ENCODE results near the gene ZNF501. TPM values are rescaled to one million over a fixed set of nuclear protein-coding genes. Genes with fewer than 3 reads are reported as not detected.

Gene ZNF501
- total RNA-seq, 1 experiment from 2014 or later = 4.9 TPM

DNA sequence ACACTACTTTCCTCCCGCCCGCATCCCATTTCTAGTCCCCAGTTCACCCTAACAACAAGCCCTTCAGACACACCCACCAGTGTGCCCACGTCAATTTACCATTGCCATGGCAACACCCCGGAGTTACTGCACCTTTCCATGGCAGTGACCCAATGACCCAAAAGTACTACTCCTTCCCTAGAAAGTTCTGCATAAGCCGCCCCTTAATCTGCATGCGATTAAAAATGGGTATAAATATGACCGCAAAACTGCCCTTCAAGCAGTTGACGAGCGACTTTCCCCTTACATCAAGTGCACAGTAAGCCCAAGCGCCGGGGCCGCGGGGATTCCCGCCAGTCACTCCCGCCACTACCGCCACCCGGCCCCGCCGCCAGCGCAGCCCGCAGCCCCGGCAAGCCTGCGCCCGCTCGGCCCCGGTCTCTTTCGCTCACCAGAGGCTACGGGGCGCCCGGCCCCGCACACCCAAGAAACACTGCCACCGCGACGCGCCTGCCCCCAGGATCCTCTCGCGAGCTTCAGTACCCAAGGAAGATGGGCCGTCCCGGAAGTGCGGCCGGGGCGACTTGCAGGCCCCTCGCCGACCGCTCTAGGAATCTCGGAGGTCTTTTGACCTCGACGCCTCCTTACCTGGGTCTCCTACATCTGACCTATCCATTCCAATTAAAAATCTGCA is 44.2 kb upstream of the ZNF501 start:
- Histone ChIP-seq H3K79me1 (ENCODE audit: insufficient read depth, low read depth, low read length, poor library complexity, severe bottlenecking) (no peaks in the 10 kb centered on the region), H4K8ac (replicated peaks; ENCODE audit: insufficient read length, low read depth, low read length) (no peak overlapping the region), H2AFZ (ENCODE audit: low read length) (no peak overlapping the region), H3K23ac (ENCODE audit: insufficient read length, low read depth, low read length) (no peak overlapping the region), H3K14ac (ENCODE audit: insufficient read depth, low read length) (0 out of 2 replicates have a peak overlapping the region, but pooled peaks have one; percentile 56), H3K9ac (ENCODE audit: extremely low read depth, insufficient read length, low read length) (no peak overlapping the region), H3K56ac (ENCODE audit: insufficient read length, low read depth, low read length) (no peak overlapping the region), H3K9me3 (ENCODE audit: control insufficient read depth, low read depth, low read length) (peaks cover 22% of the 10 kb centered on the region), H3K4me1 (ENCODE audit: insufficient read depth, low read length) (no peaks in the 10 kb centered on the region), H3K4me2 (ENCODE audit: insufficient read depth, insufficient read length, low read length) (peak overlapping the region; percentile 35), H2AK5ac (ENCODE audit: insufficient read length, low read length) (no peak overlapping the region), H2BK5ac (ENCODE audit: insufficient read length, low read length) (no peak overlapping the region), H2BK120ac (ENCODE audit: low read depth, low read length, poor library complexity, severe bottlenecking) (no peak overlapping the region), H3K79me2 (ENCODE audit: insufficient read depth, low read length) (no peaks in the 10 kb centered on the region), H3T11ph (ENCODE audit: low read length) (no peak overlapping the region), H3K18ac (ENCODE audit: insufficient read length, low read depth, low read length) (no peak overlapping the region), H3K27ac (ENCODE audit: insufficient read length, low read depth, low read length) (no peak overlapping the region), H2BK12ac (ENCODE audit: insufficient read length, low read depth, low read length) (no peak overlapping the region), H3K4ac (ENCODE audit: low read depth, low read length) (no peak overlapping the region), H2BK15ac (ENCODE audit: low read depth, low read length) (no peak overlapping the region), H4K20me1 (ENCODE audit: control insufficient read depth, insufficient read depth, insufficient read length) (no peaks in the 10 kb centered on the region), H2BK20ac (ENCODE audit: low read depth, low read length, poor library complexity, severe bottlenecking) (no peak overlapping the region), H4K91ac (ENCODE audit: insufficient read length, low read depth, low read length) (no peak overlapping the region), H4K5ac (ENCODE audit: insufficient read length, low read depth, low read length) (no peak overlapping the region), H3K23me2 (ENCODE audit: insufficient read length, low read depth, low read length, poor library complexity, severe bottlenecking) (no peaks in the 10 kb centered on the region), H3K27me3 (ENCODE audit: insufficient read depth, low read length) (no peaks in the 10 kb centered on the region)
- peak overlapping the region; percentile 83 to 89 for H3K4me3 Mint-ChIP-seq
- peaks cover 53 to 72% of the 10 kb centered on the region in 2 experiments for H3K9me3 Mint-ChIP-seq
- peak overlapping the region in 1 of 3 experiments; percentile 46; a peak in 1 of 7 replicates for H3K27ac Mint-ChIP-seq
- TF ChIP-seq, protein P1, sequence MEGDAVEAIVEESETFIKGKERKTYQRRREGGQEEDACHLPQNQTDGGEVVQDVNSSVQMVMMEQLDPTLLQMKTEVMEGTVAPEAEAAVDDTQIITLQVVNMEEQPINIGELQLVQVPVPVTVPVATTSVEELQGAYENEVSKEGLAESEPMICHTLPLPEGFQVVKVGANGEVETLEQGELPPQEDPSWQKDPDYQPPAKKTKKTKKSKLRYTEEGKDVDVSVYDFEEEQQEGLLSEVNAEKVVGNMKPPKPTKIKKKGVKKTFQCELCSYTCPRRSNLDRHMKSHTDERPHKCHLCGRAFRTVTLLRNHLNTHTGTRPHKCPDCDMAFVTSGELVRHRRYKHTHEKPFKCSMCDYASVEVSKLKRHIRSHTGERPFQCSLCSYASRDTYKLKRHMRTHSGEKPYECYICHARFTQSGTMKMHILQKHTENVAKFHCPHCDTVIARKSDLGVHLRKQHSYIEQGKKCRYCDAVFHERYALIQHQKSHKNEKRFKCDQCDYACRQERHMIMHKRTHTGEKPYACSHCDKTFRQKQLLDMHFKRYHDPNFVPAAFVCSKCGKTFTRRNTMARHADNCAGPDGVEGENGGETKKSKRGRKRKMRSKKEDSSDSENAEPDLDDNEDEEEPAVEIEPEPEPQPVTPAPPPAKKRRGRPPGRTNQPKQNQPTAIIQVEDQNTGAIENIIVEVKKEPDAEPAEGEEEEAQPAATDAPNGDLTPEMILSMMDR (conservative IDR thresholded peaks at IDR 0.05) = no peak
- peaks cover 24 to 43% (median 27%) of the 10 kb centered on the region in 3 experiments for H3K36me3 Mint-ChIP-seq (ENCODE audit: insufficient read depth in 1 of 3, low read depth in 3 of 3)
- peaks cover 2 to 4% of the 10 kb centered on the region in 2 experiments for H3K4me1 Mint-ChIP-seq
- DNase-seq = peak; percentile 78
- peaks cover 31% of the 10 kb centered on the region for H3K27me3 Mint-ChIP-seq (ENCODE audit: low read depth)
- WGBS (ENCODE audit: extremely low coverage, insufficient read length, low lambda C conversion rate) = no CpG with 5 or more reads among the region's 48 CpGs

All from H9 (cell line).